Epidermal melanocyte (primary cell): ENCODE results near the gene PHLDB2.

Source experiments
- DNase-seq: peaks from one replicate; pipeline ENCODE4 v3.0.0; 2011; ENCODE audit warnings: low spot score; ENCODE audit not compliant: insufficient read length

The PHLDB2 gene

GRCh38 chr3:111956995-111957734 is 98.1 kb downstream of the PHLDB2 start:
- DNase-seq = no peak

- DNase-seq = no peak
Measured at GRCh38 chr3:111961461-111962164, 102.5 kb downstream of the PHLDB2 start.

- DNase-seq = no peak
Measured at GRCh38 chr3:111963424-111963823, 104.4 kb downstream of the PHLDB2 start.

GRCh38 chr3:111965484-111965883 is 106.4 kb downstream of the PHLDB2 start:
- DNase-seq = no peak

GRCh38 chr3:111967068-111967467 is 108.0 kb downstream of the PHLDB2 start:
- no peak for DNase-seq

- DNase-seq = no peak
Measured at GRCh38 chr3:111967651-111968274, 108.7 kb downstream of the PHLDB2 start.

DNA sequence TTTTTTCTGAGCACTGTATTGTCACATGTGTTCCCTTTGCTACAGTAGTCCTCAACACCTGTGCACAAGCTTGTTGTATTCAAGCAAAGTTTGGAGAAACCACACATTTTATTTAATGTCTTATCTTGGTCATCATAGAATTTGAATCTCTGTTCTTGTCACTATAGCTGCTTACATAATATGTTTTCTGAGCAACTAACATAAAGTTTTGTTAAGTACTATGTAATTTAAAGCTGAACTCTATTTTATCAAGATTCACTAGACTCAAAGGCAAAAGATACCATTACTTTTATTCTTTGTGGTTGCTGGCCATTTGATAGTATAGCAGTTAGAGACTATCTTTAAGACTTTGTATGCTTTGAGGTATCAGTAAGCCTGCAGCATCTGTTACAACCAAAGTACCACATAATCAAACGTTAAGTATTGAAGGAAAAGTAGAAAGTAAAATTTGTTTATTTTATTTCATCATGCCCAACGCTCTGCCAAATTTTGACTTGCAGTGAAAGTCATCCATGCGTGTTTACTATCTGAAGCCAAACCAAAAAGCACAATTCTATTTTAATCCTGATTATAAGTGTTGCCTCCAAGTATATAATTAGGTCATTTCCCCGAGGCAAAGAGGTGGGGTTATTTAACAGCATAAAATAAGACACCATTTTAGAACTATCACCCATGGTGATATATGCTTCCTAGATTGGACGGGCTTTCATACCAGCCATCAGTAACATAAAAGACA is 109.4 kb downstream of the PHLDB2 start:
- DNase-seq = no peak

GRCh38 chr3:111970376-111970775 is 111.3 kb downstream of the PHLDB2 start:
- no peak for DNase-seq

- DNase-seq = no peak
Measured at GRCh38 chr3:111971533-111972130, 112.6 kb downstream of the PHLDB2 start.

DNA sequence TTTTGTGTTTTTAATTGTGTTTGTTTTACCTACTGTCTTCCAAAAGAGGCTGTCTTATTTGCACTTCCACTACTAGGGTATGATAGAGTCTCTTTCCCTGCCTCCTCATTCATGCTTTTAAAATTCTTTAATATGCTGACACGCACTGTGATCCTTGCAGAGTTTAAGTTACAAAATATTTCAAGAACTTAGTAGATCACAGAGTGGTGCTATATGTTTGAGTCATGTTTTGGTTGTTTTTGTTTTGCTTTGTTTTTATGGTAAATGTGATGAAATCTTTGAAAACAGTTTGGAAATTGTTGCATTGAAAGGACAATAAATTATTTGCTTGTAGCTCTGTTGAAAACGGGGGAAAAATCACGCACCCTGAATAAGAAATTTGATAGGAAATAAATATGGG is 113.8 kb downstream of the PHLDB2 start:
- DNase-seq = no peak

DNA sequence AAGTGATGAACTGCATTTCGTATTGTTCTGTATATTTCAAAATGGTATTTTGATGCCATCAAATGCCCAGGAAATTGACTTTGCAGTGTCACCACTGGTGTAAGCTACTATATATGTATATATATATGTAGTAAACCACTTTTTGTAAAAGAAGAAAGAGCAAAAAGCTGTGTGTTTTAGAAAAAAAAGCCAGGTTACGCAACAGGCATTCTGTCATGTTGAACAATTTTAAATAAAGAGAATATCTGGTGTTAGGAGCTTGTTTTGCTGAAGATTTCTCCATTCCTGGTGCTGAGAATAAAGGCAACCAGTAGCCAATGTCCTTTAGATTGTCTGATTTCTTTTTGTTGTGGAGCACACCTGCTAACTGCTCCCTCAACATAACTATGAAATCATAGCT is 116.1 kb downstream of the PHLDB2 start:
- DNase-seq = no peak

- DNase-seq = no peak
Measured at GRCh38 chr3:111976254-111976653, 117.2 kb downstream of the PHLDB2 start.

GRCh38 chr3:111978583-111979433 is 119.7 kb downstream of the PHLDB2 start, which contains the start of gene ABHD10:
TSS of gene ABHD10 (plus strand) at chr3:111979026. CDS start at chr3:111979062, 36 bp downstream.
- peak; percentile 78 for DNase-seq

GRCh38 chr3:111979434-111980038 is 120.5 kb downstream of the PHLDB2 start:
- DNase-seq = no peak

DNA sequence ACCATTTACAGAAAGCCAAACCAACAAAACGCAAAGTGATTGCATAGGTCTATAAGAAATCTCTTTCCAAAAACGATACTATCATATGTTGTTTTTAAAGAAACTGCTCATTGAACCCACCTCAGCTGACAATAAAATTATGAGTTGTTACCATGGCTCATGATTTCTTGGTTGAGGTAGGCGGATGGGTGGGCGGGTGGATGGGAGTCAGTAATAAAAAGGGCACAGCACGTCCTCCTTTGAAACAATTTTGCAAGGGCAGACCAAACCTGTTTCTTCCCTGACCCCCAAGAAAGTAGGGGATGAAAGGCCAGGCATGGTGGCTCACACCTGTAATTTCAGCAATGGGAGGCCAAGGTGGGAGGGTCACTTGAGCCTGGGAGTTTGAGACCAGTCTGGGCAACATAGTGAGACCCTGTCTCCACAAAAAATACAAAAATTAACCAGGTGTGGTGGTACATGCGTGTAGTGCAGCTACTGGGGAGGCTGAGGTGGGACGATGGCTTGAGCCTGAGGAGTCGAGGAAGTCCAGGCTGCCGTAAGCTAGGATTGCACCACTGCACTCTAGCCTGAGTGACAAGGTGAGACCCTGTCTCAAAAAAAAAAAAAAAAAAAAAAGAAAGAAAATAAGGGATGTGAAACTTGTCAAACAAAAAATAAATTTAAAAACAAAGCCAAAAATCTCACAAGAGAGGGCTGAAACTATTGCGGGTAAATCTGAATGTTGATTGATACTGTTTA is 121.8 kb downstream of the PHLDB2 start:
- no peak for DNase-seq

DNA sequence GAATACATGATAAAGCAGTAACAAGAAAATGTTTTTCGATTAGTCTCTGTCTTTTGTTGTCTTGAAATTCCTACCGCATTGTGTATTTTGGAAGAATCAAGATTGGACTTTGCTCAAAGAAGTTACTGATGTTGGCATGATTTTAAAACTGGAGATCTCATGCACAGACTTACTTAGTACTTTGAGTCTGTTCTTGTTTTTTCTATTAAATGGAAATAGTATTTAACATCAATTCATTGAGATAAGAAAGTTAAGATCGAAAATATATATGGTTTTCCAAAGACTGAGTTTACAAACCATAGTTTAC is 122.3 kb downstream of the PHLDB2 start:
- no peak for DNase-seq

DNA sequence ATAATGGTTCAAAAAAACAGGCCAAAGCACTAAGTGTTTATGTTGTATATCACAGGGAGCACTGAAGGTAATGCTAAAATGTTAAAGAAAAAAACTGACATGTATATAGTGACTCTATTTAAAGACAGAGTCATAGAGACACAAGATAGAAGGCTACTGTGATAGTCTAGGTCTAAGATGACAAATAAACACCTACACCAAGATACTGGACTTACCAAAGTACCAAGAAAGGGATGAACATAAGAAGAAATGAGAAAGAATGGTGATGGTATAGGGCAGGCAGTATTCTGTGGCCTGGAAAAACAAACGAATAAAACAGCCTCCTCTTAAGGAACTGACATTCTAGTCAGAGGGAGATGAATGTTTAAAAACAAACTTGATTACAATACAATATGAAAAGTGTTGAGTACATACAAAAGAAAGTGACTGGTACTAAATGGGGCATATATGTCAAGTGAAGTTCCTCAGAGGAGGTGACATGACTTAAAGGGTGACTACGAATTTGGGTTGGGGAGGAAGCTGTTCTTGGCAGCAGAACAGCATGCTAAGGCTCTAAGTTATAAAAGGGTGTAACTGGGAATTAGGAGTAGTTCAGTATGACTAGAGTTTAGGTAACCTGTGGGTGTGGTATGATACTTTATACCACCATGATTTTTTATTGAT is 125.7 kb downstream of the PHLDB2 start:
- DNase-seq = no peak

DNA sequence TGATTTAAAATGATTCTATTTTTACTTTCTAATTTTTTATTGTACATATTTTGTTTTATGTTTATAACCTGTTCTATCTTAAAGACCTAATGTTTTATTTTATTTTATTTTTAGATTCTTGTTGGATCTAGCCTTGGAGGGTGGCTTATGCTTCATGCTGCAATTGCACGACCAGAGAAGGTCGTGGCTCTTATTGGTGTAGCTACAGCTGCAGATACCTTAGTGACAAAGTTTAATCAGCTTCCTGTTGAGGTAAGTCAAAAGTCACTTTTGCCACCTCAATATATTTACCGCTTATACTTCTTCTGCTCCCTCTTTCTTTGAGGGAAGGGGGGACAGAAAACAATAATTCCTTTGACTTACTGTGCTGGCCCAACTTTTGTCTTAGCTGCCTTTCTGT is 127.7 kb downstream of the PHLDB2 start:
- DNase-seq = no peak
